MM.1S (cell line): ENCODE results near the gene GFM2.
"Not testable (repeated sequence)": the region's sequence is repeated elsewhere in the genome, so short reads cannot be mapped to it uniquely, and the experiment has no call there.

ENCODE experiments used
- DNase-seq: peaks from one replicate; pipeline ENCODE4 v3.0.0-alpha.2; 2015
- H2AFZ ChIP-seq: fragments of 300-600 bp; sonication (generic); 2 replicates; pipeline ENCODE4 v1.6.0; 2016; ENCODE audit warnings: antibody characterized with exemption, low read length
- H3F3A ChIP-seq: fragments of 300-600 bp; sonication (generic); 2 replicates; pipeline ENCODE4 v1.6.1; 2016; ENCODE audit warnings: mild to moderate bottlenecking, antibody characterized with exemption, low read length, moderate library complexity, mixed read lengths; ENCODE audit not compliant: insufficient read depth
- H3K27ac ChIP-seq: fragments of 300-600 bp; sonication (generic); 2 replicates; pipeline ENCODE4 v1.5.1; 2016; ENCODE audit warnings: mild to moderate bottlenecking, low read length
- H3K27me3 ChIP-seq: fragments of 300-600 bp; sonication (generic); replicated peaks from 2 replicates; pipeline ENCODE4 v1.6.0; 2016; ENCODE audit warnings: low read length; ENCODE audit not compliant: insufficient read depth
- H3K36me3 ChIP-seq: fragments of 300-600 bp; sonication (generic); replicated peaks from 2 replicates; pipeline ENCODE4 v1.6.1; 2016; ENCODE audit warnings: mild to moderate bottlenecking, low read length, mixed read lengths; ENCODE audit not compliant: insufficient read depth
- H3K4me1 ChIP-seq: fragments of 300-600 bp; sonication (generic); 2 replicates; pipeline ENCODE4 v1.6.1; 2016; ENCODE audit warnings: low read length, mixed read lengths
- H3K4me2 ChIP-seq: fragments of 300-600 bp; sonication (generic); 2 replicates; pipeline ENCODE4 v1.6.0; 2016; ENCODE audit warnings: low read depth, low read length
- H3K4me3 ChIP-seq: fragments of 300-600 bp; sonication (generic); 2 replicates; pipeline ENCODE4 v1.5.1; 2016; ENCODE audit warnings: low read length, mixed read lengths
- H3K79me2 ChIP-seq: fragments of 300-600 bp; sonication (generic); 2 replicates; pipeline ENCODE4 v1.6.1; 2016; ENCODE audit warnings: mixed run types, low read length, mixed read lengths
- H3K9ac ChIP-seq: fragments of 300-600 bp; sonication (generic); 2 replicates; pipeline ENCODE4 v1.6.1; 2016; ENCODE audit warnings: low read length, mixed read lengths
- H3K9me2 ChIP-seq: fragments of 300-600 bp; sonication (generic); replicated peaks from 2 replicates; pipeline ENCODE4 v1.6.1; 2016; ENCODE audit warnings: mild to moderate bottlenecking, low read length, mixed read lengths; ENCODE audit not compliant: insufficient read depth
- H3K9me3 ChIP-seq: fragments of 300-600 bp; sonication (generic); replicated peaks from 2 replicates; pipeline ENCODE4 v1.6.1; 2016; ENCODE audit warnings: mild to moderate bottlenecking, low read length, mixed read lengths; ENCODE audit not compliant: insufficient read depth
- H4K20me1 ChIP-seq: fragments of 300-600 bp; sonication (generic); 2 replicates; pipeline ENCODE4 v1.6.1; 2016; ENCODE audit warnings: mild to moderate bottlenecking, low read length, moderate library complexity, mixed read lengths; ENCODE audit not compliant: insufficient read depth
- CTCF ChIP-seq: fragments of 300-600 bp; sonication (generic); IDR thresholded peaks from 2 replicates; pipeline ENCODE4 v1.5.1; 2016; ENCODE audit warnings: antibody characterized with exemption, low read length, mixed read lengths
- EZH2 ChIP-seq: fragments of 300-600 bp; sonication (generic); optimal IDR thresholded peaks from 2 replicates; pipeline ENCODE3; 2017; ENCODE audit warnings: low read depth, mild to moderate bottlenecking, antibody characterized with exemption, low read length, mixed read lengths
- EZH2phosphoT487 ChIP-seq: fragments of 300-600 bp; sonication (generic); IDR thresholded peaks from 2 replicates; pipeline ENCODE4 v1.6.1; 2018; ENCODE audit warnings: antibody characterized with exemption, low read length

Gene GFM2

GRCh38 chr5:74684900-74685851, 81.7 kb downstream of the GFM2 start, which contains the start of gene HEXB:
HEXB (plus strand) TSS chr5:74685233; CDS start chr5:74685261, 28 bp downstream.
- DNase-seq: peak; percentile 89
- Histone ChIP-seq H3K9ac (peak within 1 kb of the TSS; percentile 86), H3K79me2 (peaks cover 31% of the 10 kb centered on the region), H3K9me3 (no peaks in the 10 kb centered on the region), H3K4me1 (peaks cover 12% of the 10 kb centered on the region), H3K27me3 (no peaks in the 10 kb centered on the region), H3K9me2 (no peaks in the 10 kb centered on the region), H2AFZ (peak within 1 kb of the TSS; percentile 76), H4K20me1 (no peaks in the 10 kb centered on the region), H3F3A (no peaks in the 10 kb centered on the region), H3K36me3 (no peaks in the 10 kb centered on the region), H3K27ac (peak within 1 kb of the TSS; percentile 67; the same call in 1 of the 2 replicates), H3K4me2 (peak within 1 kb of the TSS; percentile 83), H3K4me3 (peak within 1 kb of the TSS; percentile 73)
- TF ChIP-seq EZH2phosphoT487: no peak
- TF ChIP-seq CTCF: 0 out of 2 replicates have a peak, but pooled peaks have one; percentile 5
- TF ChIP-seq EZH2: no peak

DNA sequence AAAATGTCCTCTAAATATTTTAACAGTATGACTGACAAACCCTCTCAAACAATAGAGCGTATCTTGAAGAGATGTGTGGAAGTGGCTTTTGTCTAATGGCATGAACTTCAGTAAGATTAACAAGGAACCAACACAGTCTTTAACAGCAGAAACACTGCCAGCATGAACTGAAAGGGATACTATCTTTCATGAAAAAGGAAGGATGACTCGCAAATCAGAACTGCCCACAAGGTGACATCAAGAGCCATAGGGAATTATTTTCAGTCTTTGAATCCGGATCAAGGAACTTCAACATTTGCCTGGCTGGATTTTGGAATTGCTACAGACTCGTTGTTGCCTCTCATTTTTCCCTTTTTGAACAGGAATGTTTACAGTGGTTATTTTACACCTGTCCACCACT, 87.0 kb downstream of the GFM2 start:
- no peaks in the 10 kb centered on the region for H3K27me3 ChIP-seq
- H3K4me1 ChIP-seq: no peaks in the 10 kb centered on the region
- no peaks in the 10 kb centered on the region for H3K9me3 ChIP-seq
- no peak overlapping the region for H3K27ac ChIP-seq
- no peaks in the 10 kb centered on the region for H3F3A ChIP-seq
- H4K20me1 ChIP-seq: no peaks in the 10 kb centered on the region
- DNase-seq: no peak
- no peak overlapping the region for H3K4me3 ChIP-seq
- TF ChIP-seq EZH2: no peak
- TF ChIP-seq CTCF: no peak
- TF ChIP-seq EZH2phosphoT487: no peak
- no peak overlapping the region for H3K9ac ChIP-seq
- H3K4me2 ChIP-seq: no peak overlapping the region
- H3K9me2 ChIP-seq: no peaks in the 10 kb centered on the region
- no peak overlapping the region for H2AFZ ChIP-seq
- H3K79me2 ChIP-seq: no peaks in the 10 kb centered on the region
- H3K36me3 ChIP-seq: no peaks in the 10 kb centered on the region

DNA sequence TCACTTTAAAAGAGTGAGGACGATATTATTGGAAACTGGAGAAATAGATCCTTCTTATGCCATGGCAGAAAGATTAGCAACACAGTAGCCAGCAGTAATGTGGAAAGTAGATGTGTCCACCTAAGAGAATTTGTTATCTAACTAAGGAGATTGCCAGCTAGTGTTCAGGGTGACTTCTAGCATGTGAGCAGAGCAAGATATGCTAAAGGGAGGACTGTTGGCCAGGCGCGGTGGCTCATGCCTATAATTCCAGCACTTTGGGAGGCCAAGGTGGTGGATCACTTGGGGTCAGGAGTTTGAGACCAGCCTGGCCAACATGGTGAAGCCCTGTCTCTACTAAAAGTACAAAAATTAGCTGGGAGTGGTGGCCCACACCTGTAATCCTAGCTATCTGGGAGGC, 87.6 kb downstream of the GFM2 start:
- H3K9me2 ChIP-seq, DNase-seq, H3K9ac ChIP-seq, H3F3A ChIP-seq, H3K4me2 ChIP-seq, H3K4me3 ChIP-seq, H3K27me3 ChIP-seq, H3K9me3 ChIP-seq, H4K20me1 ChIP-seq, H3K36me3 ChIP-seq, H2AFZ ChIP-seq, H3K4me1 ChIP-seq, H3K79me2 ChIP-seq, H3K27ac ChIP-seq: not testable (repeated sequence)

DNA sequence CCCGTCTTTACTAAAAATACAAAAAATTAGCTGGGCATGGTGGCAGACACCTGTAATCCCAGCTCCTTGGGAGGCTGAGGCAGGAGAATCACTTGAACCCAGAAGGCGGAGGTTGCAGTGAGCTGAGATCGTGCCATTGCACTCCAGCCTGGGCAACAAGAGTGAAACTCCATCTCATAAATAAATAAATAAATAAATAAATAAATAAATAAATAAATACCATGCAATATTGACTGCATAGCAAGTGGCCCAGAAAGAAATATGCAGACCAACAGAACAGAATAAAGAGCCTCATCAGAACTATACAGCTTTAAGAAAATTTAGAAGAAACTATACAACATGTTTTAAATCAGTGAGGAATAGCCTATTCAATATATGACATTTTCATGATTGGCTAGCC, 88.8 kb downstream of the GFM2 start:
- H3K9me3 ChIP-seq, DNase-seq, H3K36me3 ChIP-seq, H2AFZ ChIP-seq, H3K79me2 ChIP-seq, H3F3A ChIP-seq, H4K20me1 ChIP-seq, H3K4me3 ChIP-seq, H3K27ac ChIP-seq, H3K9ac ChIP-seq, H3K4me1 ChIP-seq, H3K27me3 ChIP-seq, H3K4me2 ChIP-seq, H3K9me2 ChIP-seq: not testable (repeated sequence)

GRCh38 chr5:74676466-74676865, 90.5 kb downstream of the GFM2 start:
- H3K27ac ChIP-seq, H3K4me3 ChIP-seq, H3K9ac ChIP-seq, DNase-seq, H2AFZ ChIP-seq, H3K4me1 ChIP-seq, H3K27me3 ChIP-seq, H3K36me3 ChIP-seq, H3K9me3 ChIP-seq, H4K20me1 ChIP-seq, H3K9me2 ChIP-seq, H3F3A ChIP-seq, H3K4me2 ChIP-seq, H3K79me2 ChIP-seq: not testable (repeated sequence)
